ENCODE measurements around the gene VOPP1. TPM values are rescaled to one million over a fixed set of nuclear protein-coding genes. Genes with fewer than 3 reads are reported as not detected.
"Not testable (repeated sequence)": the region's sequence is repeated elsewhere in the genome, so short reads cannot be mapped to it uniquely, and the experiment has no call there.

VOPP1 gene, protein sequence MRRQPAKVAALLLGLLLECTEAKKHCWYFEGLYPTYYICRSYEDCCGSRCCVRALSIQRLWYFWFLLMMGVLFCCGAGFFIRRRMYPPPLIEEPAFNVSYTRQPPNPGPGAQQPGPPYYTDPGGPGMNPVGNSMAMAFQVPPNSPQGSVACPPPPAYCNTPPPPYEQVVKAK
- polyA plus RNA-seq (2013, experiment 1 of 2; ENCODE audit: insufficient read length), result 84.2 TPM
- polyA plus RNA-seq (2013, experiment 2 of 2; ENCODE audit: insufficient read length), result 55.8 TPM

DNA sequence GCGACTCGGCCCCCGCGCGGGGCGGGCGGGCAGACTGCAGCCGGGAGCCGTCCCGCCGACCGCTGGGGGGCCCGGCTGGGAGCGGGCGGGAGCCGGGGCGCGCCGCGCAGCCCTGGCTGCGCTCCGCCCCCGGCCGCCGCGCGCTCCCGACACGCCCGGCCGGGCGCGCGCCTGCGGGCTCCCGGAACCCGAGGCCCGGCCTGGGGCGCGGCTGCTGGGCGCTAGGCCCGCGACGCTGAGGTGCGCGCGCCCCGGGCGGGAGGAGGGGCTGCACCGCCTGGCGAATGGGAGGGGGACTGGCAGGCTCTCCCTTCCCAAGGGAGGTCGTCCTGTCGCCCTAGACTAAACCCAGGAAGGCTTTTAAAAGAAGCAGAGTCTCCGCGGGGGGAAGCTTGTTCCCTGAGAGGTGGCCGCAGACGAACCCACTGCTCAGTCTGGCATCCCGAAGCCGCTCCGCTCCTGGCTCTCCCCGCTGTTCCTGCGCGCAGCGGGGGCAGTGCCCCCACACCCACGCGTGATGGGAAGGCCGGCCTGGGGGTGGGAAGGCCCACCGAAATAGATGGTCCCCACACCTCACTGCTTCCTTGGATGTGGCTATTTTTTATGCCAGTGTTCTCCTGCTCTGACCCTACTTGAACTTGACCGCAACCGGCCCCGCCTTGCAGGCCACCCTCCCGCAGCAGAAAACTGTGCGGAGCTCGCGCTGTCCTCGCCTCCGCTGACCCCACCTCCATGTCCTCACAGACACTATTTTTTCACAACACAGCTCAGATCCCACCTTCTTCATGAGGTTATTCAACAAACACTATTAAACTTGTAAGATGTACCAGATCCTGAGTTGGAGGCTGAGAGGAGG lies at the start of gene VOPP1:
TSS of gene VOPP1 (minus strand) at position 125 of the 856 bp plus-strand sequence. CDS start 178 bp downstream, outside the sequence.
- peak; percentile 81 for DNase-seq

GRCh38 chr7:55618913-55619312 lies 46.6 kb upstream of the VOPP1 start:
- no peak for DNase-seq

GRCh38 chr7:55614365-55615064 lies 42.2 kb upstream of the VOPP1 start:
- not testable (repeated sequence) for DNase-seq

- DNase-seq, result not testable (repeated sequence)
Observed at GRCh38 chr7:55609726-55610125, 37.4 kb upstream of the VOPP1 start.

DNA sequence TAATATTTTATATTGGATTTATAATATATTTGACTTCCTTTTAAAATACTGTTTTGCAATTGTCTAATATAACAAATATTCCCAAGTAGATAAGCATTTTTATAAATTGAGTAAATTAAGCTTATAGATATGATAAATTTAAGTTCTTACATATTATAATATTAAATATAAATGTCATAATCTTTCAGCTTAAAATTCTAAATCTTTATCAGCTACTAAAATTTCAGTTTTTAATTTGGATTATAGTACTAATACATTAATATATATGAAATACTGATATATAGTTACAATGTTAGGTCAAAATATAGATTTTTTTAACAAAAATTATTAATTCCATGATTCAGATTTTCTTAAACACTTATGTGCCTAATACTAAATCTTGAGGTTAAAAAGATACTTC lies 33.4 kb upstream of the VOPP1 start:
- DNase-seq, result not testable (repeated sequence)

- DNase-seq, result peak; percentile 5
Observed at GRCh38 chr7:55597944-55598499, 25.7 kb upstream of the VOPP1 start.

DNA sequence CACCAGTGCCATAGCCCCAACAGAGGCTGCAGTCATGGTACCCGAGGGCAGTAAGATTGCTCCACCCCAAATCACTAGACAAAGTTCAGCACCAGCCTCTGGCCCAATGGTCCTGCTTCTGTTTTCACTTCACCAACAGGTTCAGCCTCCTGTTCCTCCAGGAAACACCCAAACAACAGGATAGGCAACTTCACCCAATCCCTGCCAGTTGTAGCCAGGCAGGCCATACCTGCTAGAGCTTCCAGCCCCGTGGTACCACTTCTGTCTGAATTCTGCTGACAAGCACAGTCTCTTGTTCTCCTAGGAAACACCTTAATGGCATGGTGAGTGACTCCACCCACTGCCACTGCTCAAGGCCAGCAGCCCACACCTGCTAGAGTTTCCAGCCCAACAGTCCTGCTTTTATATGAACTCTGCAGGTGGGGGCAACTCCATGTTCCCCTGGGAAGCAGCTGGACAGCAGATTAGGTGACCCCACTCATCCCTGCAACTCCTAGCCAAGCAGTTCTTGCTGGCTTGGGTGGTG lies 25.0 kb upstream of the VOPP1 start:
- DNase-seq, result not testable (repeated sequence)

- DNase-seq, result no peak
Observed at GRCh38 chr7:55595511-55595910, 23.2 kb upstream of the VOPP1 start.

DNA sequence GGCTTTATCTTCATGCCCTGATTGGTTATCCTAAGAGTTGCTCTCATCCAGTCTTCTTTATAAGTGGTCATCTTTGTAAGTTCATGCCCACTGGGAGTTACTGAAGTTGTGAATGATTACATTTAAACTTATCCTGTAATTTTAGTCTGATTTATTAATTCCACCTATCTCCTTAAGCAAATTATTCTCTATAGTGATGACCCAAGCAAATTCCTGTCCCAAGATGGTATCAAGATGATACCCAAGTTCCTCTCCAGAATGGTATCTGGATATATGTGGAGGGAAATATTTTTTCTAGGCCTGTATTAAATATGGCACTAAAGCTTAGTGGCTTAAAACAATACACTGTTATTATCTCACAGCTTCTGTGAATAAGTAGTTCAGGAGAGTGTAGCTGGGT lies 22.6 kb upstream of the VOPP1 start:
- DNase-seq, result no peak

GRCh38 chr7:55594414-55594813 lies 22.1 kb upstream of the VOPP1 start:
- DNase-seq, result no peak

GRCh38 chr7:55593515-55594318 lies 21.4 kb upstream of the VOPP1 start:
- DNase-seq, result peak; percentile 49

DNA sequence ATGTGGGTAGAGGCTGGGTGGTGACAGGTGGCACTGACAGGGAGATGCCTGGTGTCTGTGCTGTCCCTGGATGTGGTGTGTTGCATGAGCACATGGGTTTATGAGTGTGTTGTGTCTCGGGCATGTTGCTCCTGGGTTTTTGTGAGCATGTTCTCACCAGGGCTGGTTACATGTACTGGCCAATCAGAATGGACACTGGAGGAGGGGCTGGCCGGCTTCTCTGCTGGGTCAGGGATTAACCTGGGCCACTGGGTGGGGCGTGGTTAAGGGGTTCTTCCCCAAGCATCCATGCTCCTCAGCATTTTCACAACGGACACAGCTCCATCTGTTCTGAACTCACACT lies 20.8 kb upstream of the VOPP1 start:
- DNase-seq, result no peak

- no peak for DNase-seq
Observed at GRCh38 chr7:55592492-55592891, 20.2 kb upstream of the VOPP1 start.

- no peak for DNase-seq
Observed at GRCh38 chr7:55591282-55591931, 19.1 kb upstream of the VOPP1 start.

DNA sequence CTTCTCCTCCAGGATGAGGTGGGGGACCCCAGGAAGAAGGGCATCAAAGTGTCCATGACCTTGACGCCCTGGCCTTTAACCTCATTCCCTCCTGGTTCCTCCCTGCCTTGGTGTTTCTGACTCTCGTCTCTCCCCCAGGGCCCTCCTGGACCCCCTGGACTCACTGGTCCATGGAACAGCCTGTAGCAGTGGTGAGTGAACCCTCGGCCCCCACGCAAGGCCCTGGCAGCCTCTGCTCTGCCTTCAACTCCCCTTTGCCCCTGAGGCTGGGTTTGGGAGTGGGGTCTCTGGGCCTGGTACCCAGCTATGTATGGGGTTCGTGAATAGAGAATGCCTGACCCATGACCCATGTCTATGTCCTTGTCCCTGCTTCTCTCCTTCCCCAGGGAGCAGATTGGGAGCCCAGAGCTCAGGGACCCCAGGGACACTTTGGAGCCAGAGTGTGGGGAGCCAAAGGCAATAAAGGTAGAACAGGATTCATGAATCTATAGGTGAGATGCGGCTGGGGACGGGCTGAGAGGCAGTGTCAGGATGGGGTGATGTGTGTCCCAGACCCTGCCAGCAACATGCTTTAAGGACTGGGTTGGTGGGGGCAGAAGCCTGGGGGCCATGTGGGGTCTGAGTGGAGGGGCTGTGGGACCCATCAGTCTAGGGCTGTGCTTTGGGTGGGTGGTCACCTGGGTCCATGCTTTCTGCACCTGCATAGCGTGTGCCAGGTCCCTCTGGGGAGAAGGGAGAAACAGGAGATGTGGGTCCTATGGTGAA lies 18.4 kb upstream of the VOPP1 start:
- DNase-seq, result no peak

GRCh38 chr7:55589905-55590304 lies 17.6 kb upstream of the VOPP1 start:
- no peak for DNase-seq

DNA sequence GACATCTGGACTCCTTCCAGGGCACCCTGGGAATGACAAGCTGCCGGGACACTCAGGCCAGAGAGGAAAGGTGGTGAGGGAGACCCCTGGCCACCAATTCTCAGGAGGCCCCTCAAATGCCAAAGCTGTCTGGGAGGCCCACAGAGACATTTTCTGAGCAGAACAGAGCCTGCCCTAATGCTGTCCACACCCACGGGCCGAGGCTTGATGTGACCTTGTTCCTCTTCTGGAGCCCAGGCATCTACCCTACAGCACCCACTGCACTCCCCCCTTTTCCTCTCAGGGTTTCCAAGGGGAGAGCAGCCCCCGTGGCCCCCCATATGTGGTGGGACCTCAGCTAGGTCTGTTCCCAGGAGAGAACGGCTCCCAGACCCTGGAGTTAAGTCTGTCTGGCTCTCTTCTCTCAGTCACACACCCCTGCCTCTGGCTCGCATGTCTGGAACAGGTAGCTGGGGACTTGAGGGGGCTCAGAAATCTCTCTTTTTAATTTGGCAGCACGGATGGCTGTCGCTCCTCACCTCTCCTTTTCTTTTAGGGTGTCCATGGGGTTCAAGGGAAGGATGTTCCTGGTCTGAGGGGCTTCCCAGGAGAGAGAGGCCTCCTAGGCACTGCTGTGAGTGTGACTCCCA lies 16.8 kb upstream of the VOPP1 start:
- no peak for DNase-seq

GRCh38 chr7:55588379-55588699 lies 16.0 kb upstream of the VOPP1 start:
- DNase-seq, result no peak

- DNase-seq, result no peak
Observed at GRCh38 chr7:55587687-55588378, 15.5 kb upstream of the VOPP1 start.

- not testable (repeated sequence) for DNase-seq
Observed at GRCh38 chr7:55582656-55583055, 10.4 kb upstream of the VOPP1 start.

All from fibroblast of skin of back (primary cell).